PC-3 (cell line): ENCODE measurements around the gene PLCL2.

Experiments used
- EZH2 ChIP-seq: fragments of 300-600 bp; sonication (generic); IDR thresholded peaks from one replicate; pipeline ENCODE4 v1.6.1; 2017; ENCODE audit warnings: antibody characterized with exemption, mild to moderate bottlenecking, low read length; ENCODE audit not compliant: unreplicated experiment
- TF ChIP-seq, protein P1 (sequence below): fragments of 300-600 bp; sonication (generic); conservative IDR thresholded peaks from 2 replicates; pipeline ENCODE4 v1.5.1; 2017; ENCODE audit warnings: antibody characterized with exemption, low read depth, mild to moderate bottlenecking, low read length

DNA sequence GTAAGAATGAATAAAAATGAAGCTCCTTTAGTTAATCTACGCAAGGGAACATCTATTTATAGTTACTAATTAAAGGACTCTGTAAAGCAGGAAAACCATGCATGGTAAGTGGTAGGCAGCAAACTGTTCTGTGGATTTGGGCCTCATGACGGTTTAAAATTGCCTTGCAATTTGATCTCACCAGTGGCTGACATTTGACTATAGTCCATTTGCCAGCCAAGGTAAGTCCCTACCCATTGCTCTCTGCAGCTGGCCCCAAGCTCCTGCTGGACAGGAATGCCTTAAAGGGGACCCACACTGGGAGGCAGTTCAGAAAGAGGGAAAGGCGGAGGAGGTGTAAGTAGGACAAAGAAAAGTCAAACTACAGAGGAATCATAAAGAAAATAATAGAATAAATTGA lies 203.3 kb downstream of the PLCL2 start:
- TF ChIP-seq, protein P1, sequence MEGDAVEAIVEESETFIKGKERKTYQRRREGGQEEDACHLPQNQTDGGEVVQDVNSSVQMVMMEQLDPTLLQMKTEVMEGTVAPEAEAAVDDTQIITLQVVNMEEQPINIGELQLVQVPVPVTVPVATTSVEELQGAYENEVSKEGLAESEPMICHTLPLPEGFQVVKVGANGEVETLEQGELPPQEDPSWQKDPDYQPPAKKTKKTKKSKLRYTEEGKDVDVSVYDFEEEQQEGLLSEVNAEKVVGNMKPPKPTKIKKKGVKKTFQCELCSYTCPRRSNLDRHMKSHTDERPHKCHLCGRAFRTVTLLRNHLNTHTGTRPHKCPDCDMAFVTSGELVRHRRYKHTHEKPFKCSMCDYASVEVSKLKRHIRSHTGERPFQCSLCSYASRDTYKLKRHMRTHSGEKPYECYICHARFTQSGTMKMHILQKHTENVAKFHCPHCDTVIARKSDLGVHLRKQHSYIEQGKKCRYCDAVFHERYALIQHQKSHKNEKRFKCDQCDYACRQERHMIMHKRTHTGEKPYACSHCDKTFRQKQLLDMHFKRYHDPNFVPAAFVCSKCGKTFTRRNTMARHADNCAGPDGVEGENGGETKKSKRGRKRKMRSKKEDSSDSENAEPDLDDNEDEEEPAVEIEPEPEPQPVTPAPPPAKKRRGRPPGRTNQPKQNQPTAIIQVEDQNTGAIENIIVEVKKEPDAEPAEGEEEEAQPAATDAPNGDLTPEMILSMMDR: no peak
- TF ChIP-seq EZH2: no peak
